ENCODE results near the gene MORN1.

GRCh38 chr1:2276803-2277580 lies 114.4 kb downstream of the MORN1 start:
- TF ChIP-seq POLR2A (IDR thresholded peaks at IDR 0.05; ENCODE audit: low read length), result no peak
- TF ChIP-seq GATA1 (IDR thresholded peaks at IDR 0.05; ENCODE audit: low read depth, low read length), result no peak

Data from erythroblast (primary cell).